ENCODE data around the gene WDR74. TPM values are rescaled to one million over a fixed set of nuclear protein-coding genes. Genes with fewer than 3 reads are reported as not detected.

WDR74 gene
- total RNA-seq, 2 experiments from 2014 or later, result 231 to 245 TPM

Small RNA genes within 50 kb of the gene (microRNA-seq; reads per million reads assigned to microRNA genes)
- gene MIR6514 (ENCODE audit: borderline microRNAs expressed), result not detected
- gene MIR6748 (ENCODE audit: borderline microRNAs expressed), result not detected

Other genes starting within 250 kb of the WDR74 start
- 10 to 100 TPM; 15.3 to 17.7 TPM for gene TUT1, start 248.1 kb downstream of the WDR74 start, total RNA-seq
- 100 to 1,000 TPM; 148 to 154 TPM for gene MTA2, start 237.7 kb downstream of the WDR74 start, total RNA-seq
- 100 to 1,000 TPM; 167 to 189 TPM for gene EML3, start 226.8 kb downstream of the WDR74 start, total RNA-seq
- gene ROM1, start 226.3 kb downstream of the WDR74 start, total RNA-seq, result 1 to 10 TPM; 1.7 to 2.1 TPM
- 10 to 100 TPM; 41.7 to 44.0 TPM for gene B3GAT3, start 217.6 kb downstream of the WDR74 start, total RNA-seq
- 100 to 1,000 TPM; 177 to 184 TPM for gene GANAB, start 193.0 kb downstream of the WDR74 start, total RNA-seq
- gene INTS5, start 186.3 kb downstream of the WDR74 start, total RNA-seq, result 10 to 100 TPM; 16.5 to 17.9 TPM
- gene C11orf98, start 174.4 kb downstream of the WDR74 start, total RNA-seq, result 10 to 100 TPM; 22.5 to 25.7 TPM
- gene CSKMT, start 174.3 kb downstream of the WDR74 start, total RNA-seq, result 10 to 100 TPM; 25.4 to 25.7 TPM
- gene UQCC3, start 167.9 kb downstream of the WDR74 start, total RNA-seq, result 1 to 10 TPM; 1.1 to 1.7 TPM
- gene LBHD1, start 167.3 kb downstream of the WDR74 start, total RNA-seq, result 10 to 100 TPM; 14.5 to 14.6 TPM
- gene UBXN1, start 160.5 kb downstream of the WDR74 start, total RNA-seq, result 100 to 1,000 TPM; 232 to 242 TPM
- not detected for gene LRRN4CL, start 150.1 kb downstream of the WDR74 start, total RNA-seq
- 10 to 100 TPM; 12.5 to 14.0 TPM for gene BSCL2, start 132.2 kb downstream of the WDR74 start, total RNA-seq
- not detected for gene GNG3, start 131.9 kb downstream of the WDR74 start, total RNA-seq
- gene HNRNPUL2, start 112.1 kb downstream of the WDR74 start, total RNA-seq, result 10 to 100 TPM; 29.6 to 31.5 TPM
- gene TTC9C, start 111.1 kb downstream of the WDR74 start, total RNA-seq, result 1 to 10 TPM; 5.3 to 6.4 TPM
- gene ZBTB3, start 85.4 kb downstream of the WDR74 start, total RNA-seq, result 1 to 10 TPM; 3.7 to 4.8 TPM
- 10 to 100 TPM; 51.4 to 55.3 TPM for gene POLR2G, start 78.0 kb downstream of the WDR74 start, total RNA-seq
- 10 to 100 TPM; 10.3 to 13.2 TPM for gene TAF6L, start 68.2 kb downstream of the WDR74 start, total RNA-seq
- 10 to 100 TPM; 27.5 to 28.4 TPM for gene TMEM179B, start 52.2 kb downstream of the WDR74 start, total RNA-seq
- gene TMEM223, start 47.6 kb downstream of the WDR74 start, total RNA-seq, result 1 to 10 TPM; 6.2 to 6.5 TPM
- gene NXF1, start 34.1 kb downstream of the WDR74 start, total RNA-seq, result 100 to 1,000 TPM; 356 TPM
- gene STX5, start 7.5 kb downstream of the WDR74 start, total RNA-seq, result 100 to 1,000 TPM; 113 TPM
- not detected for gene TEX54, start 6.7 kb downstream of the WDR74 start, total RNA-seq
- 100 to 1,000 TPM; 212 to 245 TPM for gene SLC3A2, start 41.3 kb upstream of the WDR74 start, total RNA-seq
- gene CHRM1, start 81.8 kb upstream of the WDR74 start, total RNA-seq, result not detected
- not detected for gene SLC22A6, start 145.4 kb upstream of the WDR74 start, total RNA-seq
- not detected for gene SLC22A8, start 176.3 kb upstream of the WDR74 start, total RNA-seq

Data from CD8-positive, alpha-beta T cell (primary cell).